Upper lobe of left lung (tissue), 6 donors: Measurements from ENCODE around the gene CUEDC1. TPM values are rescaled to one million over a fixed set of nuclear protein-coding genes. Genes with fewer than 3 reads are reported as not detected.

ENCODE experiments used
- ATAC-seq, 2 donors: fragments of 200-7000 bp; cut with Tn5 transposase; one replicate each; pipeline ENCODE4 v1.9.1; 2022; ENCODE audit warnings: mild to moderate bottlenecking in 2 of 2, moderate library complexity in 2 of 2; ENCODE audit not compliant: low FRiP score in 2 of 2
- DNase-seq, 2 donors: peaks; one replicate each; pipeline ENCODE4 v3.0.0-alpha.2; 2019 to 2020
- H3K27ac ChIP-seq, 4 donors: fragments of 200-600 bp; sonication (generic); one replicate each; pipeline ENCODE4 v1.5.1; 2016 to 2019
- H3K27me3 ChIP-seq, 4 donors: fragments of 200-600 bp; sonication (generic); one replicate each; pipeline ENCODE4 v1.5.1; 2017 to 2019
- H3K36me3 ChIP-seq, 4 donors: fragments of 200-600 bp; sonication (generic); one replicate each; pipeline ENCODE4 v1.5.1; 2016 to 2019
- H3K4me1 ChIP-seq, 4 donors: fragments of 200-600 bp; sonication (generic); one replicate each; pipeline ENCODE4 v1.5.1; 2018 to 2019
- H3K4me3 ChIP-seq, 4 donors: fragments of 200-600 bp; sonication (generic); one replicate each; pipeline ENCODE4 v1.5.1; 2017 to 2019; ENCODE audit warnings: mild to moderate bottlenecking in 2 of 4, moderate library complexity in 1 of 4
- H3K9me3 ChIP-seq, 4 donors: fragments of 200-600 bp; sonication (generic); one replicate each; pipeline ENCODE4 v1.5.1; 2018 to 2019
- EP300 ChIP-seq, 4 donors: sonication (generic); formaldehyde crosslinking; IDR thresholded peaks; one replicate each; pipeline ENCODE4 v1.5.1; 2017; ENCODE audit warnings: antibody characterized with exemption in 4 of 4, control low read depth in 2 of 4
- POLR2A ChIP-seq, 4 donors: fragments of 450-650 bp; IDR thresholded peaks; one replicate each; pipeline ENCODE4 v1.5.1; 2016 to 2017; ENCODE audit warnings: antibody characterized with exemption in 4 of 4, mild to moderate bottlenecking in 2 of 4
- POLR2AphosphoS5 ChIP-seq, 2 donors: sonication (generic); formaldehyde crosslinking; IDR thresholded peaks; one replicate each; pipeline ENCODE4 v1.5.1; 2017; ENCODE audit warnings: antibody characterized with exemption in 2 of 2
- WGBS, 2 donors: methylation state at CpG; one replicate each; pipeline ENCODE4 v1.1.5; 2017 to 2018; 5-methylcytosine and 5-hydroxymethylcytosine counted together
- total RNA-seq, 6 donors: library from RNA; depleted of rRNA in 4 of 6; stranded (reverse); fragments of >200 nt in 4 of 6; gene quantifications; one replicate each; pipeline versions ENCODE4 v1.1.0 to v1.2.1, GENCODE V29; 2016 to 2021
- TF ChIP-seq, protein P1 (sequence below), 6 experiments: fragments of 450-650 bp in 4 of 6; fragments of 200-600 bp in 2 of 6; sonication (generic) in 2 of 6; IDR thresholded peaks; one replicate each; pipeline ENCODE4 v1.5.1; 2016 to 2019; ENCODE audit warnings: antibody characterized with exemption in 6 of 6
- donor health status: DM: no; HTN: no; CAD: no; lungs with moderate emphysema.
- donor health status: DM: no; HTN: yes; CAD: no; lungs with severe emphysema.

CUEDC1 gene
- total RNA-seq, 6 donors from 2014 or later = 33.3 to 119 (median 54.4) TPM

DNA sequence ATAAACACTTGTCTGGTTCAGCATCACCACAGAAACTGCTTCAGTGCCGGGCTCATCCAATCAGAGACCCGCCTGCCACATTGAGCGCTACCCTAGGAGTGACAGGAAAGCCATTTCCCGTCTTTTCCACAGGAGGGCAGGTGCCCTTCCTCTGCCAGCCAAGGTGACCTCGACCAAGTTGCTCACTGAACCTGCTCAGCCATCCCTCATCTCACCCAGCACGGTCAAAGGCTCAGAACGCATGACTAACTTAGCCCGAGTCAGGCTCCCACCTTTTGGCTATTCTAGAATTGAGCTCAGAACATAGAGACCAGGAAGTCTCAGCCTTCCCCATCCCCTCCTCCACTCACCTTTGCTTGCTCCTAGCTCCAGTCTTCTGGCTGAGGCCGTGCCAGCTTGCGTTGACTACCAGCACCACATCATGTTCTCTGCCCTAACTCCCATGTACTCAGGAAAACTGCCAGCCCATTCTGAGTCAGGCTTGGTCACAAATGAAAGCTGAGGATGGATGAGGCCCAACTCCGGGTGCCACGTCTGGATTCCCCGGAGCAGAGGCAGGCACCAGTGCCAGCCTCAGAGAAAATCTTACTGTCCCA lies 121.0 kb downstream of the CUEDC1 start:
- no peak for ATAC-seq
- Histone ChIP-seq H3K27me3 (no peaks in the 10 kb centered on the region), H3K36me3 (peaks cover 0 to 22% (median 9%) of the 10 kb centered on the region in 4 donors), H3K9me3 (no peaks in the 10 kb centered on the region), H3K4me1 (peaks cover 3 to 18% (median 11%) of the 10 kb centered on the region in 4 donors), H3K27ac (no peak overlapping the region), H3K4me3 (no peak overlapping the region)
- 66 to 76% methylated on average over 12 to 13 of the region's 13 CpGs for WGBS, 2 donors
- TF ChIP-seq, protein P1, sequence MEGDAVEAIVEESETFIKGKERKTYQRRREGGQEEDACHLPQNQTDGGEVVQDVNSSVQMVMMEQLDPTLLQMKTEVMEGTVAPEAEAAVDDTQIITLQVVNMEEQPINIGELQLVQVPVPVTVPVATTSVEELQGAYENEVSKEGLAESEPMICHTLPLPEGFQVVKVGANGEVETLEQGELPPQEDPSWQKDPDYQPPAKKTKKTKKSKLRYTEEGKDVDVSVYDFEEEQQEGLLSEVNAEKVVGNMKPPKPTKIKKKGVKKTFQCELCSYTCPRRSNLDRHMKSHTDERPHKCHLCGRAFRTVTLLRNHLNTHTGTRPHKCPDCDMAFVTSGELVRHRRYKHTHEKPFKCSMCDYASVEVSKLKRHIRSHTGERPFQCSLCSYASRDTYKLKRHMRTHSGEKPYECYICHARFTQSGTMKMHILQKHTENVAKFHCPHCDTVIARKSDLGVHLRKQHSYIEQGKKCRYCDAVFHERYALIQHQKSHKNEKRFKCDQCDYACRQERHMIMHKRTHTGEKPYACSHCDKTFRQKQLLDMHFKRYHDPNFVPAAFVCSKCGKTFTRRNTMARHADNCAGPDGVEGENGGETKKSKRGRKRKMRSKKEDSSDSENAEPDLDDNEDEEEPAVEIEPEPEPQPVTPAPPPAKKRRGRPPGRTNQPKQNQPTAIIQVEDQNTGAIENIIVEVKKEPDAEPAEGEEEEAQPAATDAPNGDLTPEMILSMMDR (IDR thresholded peaks at IDR 0.05) = peak in 1 of 6 experiments; percentile 10
- no peak for TF ChIP-seq POLR2A (IDR thresholded peaks at IDR 0.05)
- no peak for TF ChIP-seq POLR2AphosphoS5 (IDR thresholded peaks at IDR 0.05)
- DNase-seq = no peak

DNA sequence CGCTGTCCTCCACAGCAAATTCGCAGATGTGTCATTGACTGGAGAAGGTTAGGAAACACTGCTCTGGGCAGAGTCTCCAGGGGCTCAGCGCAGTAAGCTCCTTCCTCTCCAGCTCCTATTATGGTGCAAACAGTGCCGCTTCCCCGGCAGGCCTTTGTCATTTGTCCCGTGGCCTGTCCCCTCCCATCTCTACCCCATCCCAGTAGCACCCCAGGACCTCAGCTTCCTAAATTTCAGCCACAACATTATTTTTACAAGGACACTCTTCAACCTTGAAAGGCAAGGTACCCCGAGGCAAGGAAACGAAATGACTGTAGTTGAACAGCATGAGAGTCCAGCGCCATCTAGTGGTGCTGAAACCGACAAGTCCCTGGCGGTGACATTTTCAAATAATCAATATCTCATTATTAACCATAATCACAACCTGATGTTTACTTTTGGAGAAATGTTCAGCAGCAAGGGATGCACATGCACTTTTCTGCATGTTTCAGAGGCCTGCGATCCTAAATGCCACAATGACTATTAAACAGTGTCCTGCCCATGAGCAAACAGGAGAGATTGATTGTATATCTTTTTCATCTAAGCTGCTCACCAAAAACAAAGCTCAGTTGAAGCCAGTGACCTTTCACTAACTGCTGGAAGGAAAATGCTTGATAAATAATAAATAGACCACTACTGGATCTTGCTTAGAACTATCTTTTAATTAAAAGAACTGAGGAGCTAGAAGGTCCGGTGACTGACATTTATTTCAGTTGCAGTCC lies 121.9 kb downstream of the CUEDC1 start:
- Histone ChIP-seq H3K27me3 (no peaks in the 10 kb centered on the region), H3K4me1 (peaks cover 3 to 18% (median 11%) of the 10 kb centered on the region in 4 donors), H3K4me3 (peak overlapping the region in 3 of 4 donors; percentile 29 to 48 (median 48)), H3K36me3 (peaks cover 0 to 13% (median under 1%) of the 10 kb centered on the region in 4 donors), H3K27ac (peak overlapping the region in 3 of 4 donors; percentile 4 to 26 (median 21)), H3K9me3 (no peaks in the 10 kb centered on the region)
- TF ChIP-seq, protein P1 (IDR thresholded peaks at IDR 0.05) = peak; percentile 59 to 79 (median 74)
- no peak for TF ChIP-seq EP300 (IDR thresholded peaks at IDR 0.05)
- peak in 1 of 2 donors; percentile 5 for TF ChIP-seq POLR2AphosphoS5 (IDR thresholded peaks at IDR 0.05)
- 10 to 11% methylated on average over 13 of the region's 13 CpGs for WGBS, 2 donors
- DNase-seq = peak in 1 of 2 donors; percentile 60
- peak; percentile 79 to 94 for ATAC-seq

DNA sequence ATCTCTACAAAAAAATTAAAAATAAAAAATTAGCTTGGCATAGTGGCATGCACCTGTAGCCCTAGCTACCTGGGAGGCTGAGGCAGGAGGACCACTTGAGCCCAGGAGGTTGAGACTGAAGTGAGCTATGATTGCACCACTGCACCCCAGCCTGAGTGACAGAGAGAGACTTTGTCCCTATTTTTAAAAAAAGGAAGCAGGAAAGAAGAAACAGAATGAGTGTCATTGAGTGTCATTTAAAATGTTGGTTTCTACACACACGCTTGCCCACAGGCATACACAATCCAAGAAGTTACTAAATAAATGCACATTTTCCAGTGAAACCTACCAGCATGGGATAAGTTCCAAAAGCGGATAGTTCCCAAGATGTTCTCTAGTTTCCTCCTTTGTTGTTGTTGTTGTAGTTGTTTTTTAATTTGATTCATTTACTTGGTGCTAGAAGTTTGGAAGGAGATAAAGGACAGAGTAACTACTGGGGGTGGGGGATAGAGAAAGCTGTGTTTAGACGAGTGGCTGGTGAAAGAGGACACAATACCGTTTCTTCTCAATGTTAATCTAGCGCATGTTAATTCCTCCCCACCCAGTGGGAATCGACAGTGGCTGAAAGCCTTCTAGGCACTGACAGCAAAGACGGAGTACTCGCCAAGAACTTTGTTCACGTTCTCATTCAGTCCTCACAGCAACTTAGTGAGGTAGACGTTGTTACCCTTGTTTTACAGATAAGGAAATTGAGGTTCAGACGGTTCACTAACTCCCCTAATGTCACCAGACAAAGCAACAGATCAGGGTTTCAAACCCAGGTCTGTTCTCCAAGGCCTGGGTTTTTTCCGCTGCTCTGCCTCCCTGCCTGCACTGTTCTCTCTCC lies 122.7 kb downstream of the CUEDC1 start:
- WGBS, 2 donors = 35 to 38% methylated on average over 12 of the region's 12 CpGs
- ATAC-seq (peak in 1 of 2 donors; percentile 20), DNase-seq (no peak)
- Histone ChIP-seq H3K27ac (peak overlapping the region in 3 of 4 donors; percentile 4 to 26 (median 21)), H3K4me3 (peak overlapping the region in 3 of 4 donors; percentile 29 to 48 (median 48)), H3K9me3 (no peaks in the 10 kb centered on the region), H3K4me1 (peaks cover 3 to 18% (median 11%) of the 10 kb centered on the region in 4 donors), H3K27me3 (no peaks in the 10 kb centered on the region), H3K36me3 (peaks cover 0 to 9% (median 0%) of the 10 kb centered on the region in 4 donors)
- no peak for TF ChIP-seq POLR2AphosphoS5 (IDR thresholded peaks at IDR 0.05)
- no peak for TF ChIP-seq EP300 (IDR thresholded peaks at IDR 0.05)
- no peak for TF ChIP-seq POLR2A (IDR thresholded peaks at IDR 0.05)
- TF ChIP-seq, protein P1 (IDR thresholded peaks at IDR 0.05) = no peak

DNA sequence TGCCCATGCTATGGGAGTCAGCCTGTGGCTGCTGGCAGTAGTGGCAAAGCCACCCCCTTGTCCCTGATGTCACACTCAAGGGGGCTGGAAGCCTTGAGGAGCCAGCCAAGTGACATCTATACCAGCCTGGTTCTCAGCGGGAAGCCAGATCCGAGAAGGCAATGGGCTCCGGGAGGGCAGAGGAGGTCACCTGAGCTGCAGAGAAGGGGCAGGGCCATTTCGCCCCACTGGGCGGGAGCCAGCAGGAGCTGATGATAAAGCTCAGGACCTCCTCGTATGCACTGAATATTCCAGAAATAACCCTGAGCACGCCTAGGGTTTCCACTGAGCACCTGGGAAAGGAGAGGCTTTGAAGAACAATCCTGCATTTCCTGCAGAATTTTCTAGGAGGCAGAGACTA lies 124.3 kb downstream of the CUEDC1 start:
- WGBS, 2 donors = 71 to 88% methylated on average over 3 to 7 of the region's 7 CpGs
- Histone ChIP-seq H3K27ac (no peak overlapping the region), H3K36me3 (no peaks in the 10 kb centered on the region), H3K27me3 (no peaks in the 10 kb centered on the region), H3K4me1 (peaks cover 3 to 18% (median 11%) of the 10 kb centered on the region in 4 donors), H3K9me3 (no peaks in the 10 kb centered on the region), H3K4me3 (no peak overlapping the region)
- TF ChIP-seq EP300 (IDR thresholded peaks at IDR 0.05) (no peak), POLR2AphosphoS5 (IDR thresholded peaks at IDR 0.05) (no peak), POLR2A (IDR thresholded peaks at IDR 0.05) (no peak)
- TF ChIP-seq, protein P1 (IDR thresholded peaks at IDR 0.05) = no peak
- DNase-seq (no peak), ATAC-seq (no peak)
